HEK293 (cell line): ENCODE data around the gene VMAC.

Experiments used
- CTCF ChIP-seq: fragments of 450-650 bp; formaldehyde crosslinking; IDR thresholded peaks from 2 replicates; pipeline ENCODE4 v1.5.1; 2016; ENCODE audit warnings: missing biosample characterization, missing genetic modification characterization
- REST ChIP-seq: fragments of 450-650 bp; formaldehyde crosslinking; IDR thresholded peaks from 2 replicates; pipeline ENCODE4 v1.5.1; 2016; ENCODE audit warnings: missing biosample characterization, missing genetic modification characterization
- ZNF335 ChIP-seq: fragments of 450-650 bp; formaldehyde crosslinking; conservative IDR thresholded peaks from 2 replicates; pipeline ENCODE4 v1.5.1; 2016; ENCODE audit warnings: missing biosample characterization, missing genetic modification characterization
- ZNF391 ChIP-seq: fragments of 450-650 bp; formaldehyde crosslinking; IDR thresholded peaks from 2 replicates; pipeline ENCODE4 v1.5.1; 2016; ENCODE audit warnings: low read depth, missing biosample characterization, missing genetic modification characterization, borderline replicate concordance
- ZNF433 ChIP-seq: fragments of 450-650 bp; formaldehyde crosslinking; IDR thresholded peaks from 2 replicates; pipeline ENCODE4 v1.5.1; 2016; ENCODE audit warnings: missing biosample characterization, missing genetic modification characterization, low read depth
- ZNF585B ChIP-seq: fragments of 450-650 bp; formaldehyde crosslinking; IDR thresholded peaks from 2 replicates; pipeline ENCODE4 v1.5.1; 2016; ENCODE audit warnings: missing biosample characterization, missing genetic modification characterization
- TF ChIP-seq, protein P1 (sequence below): fragments of 450-650 bp; formaldehyde crosslinking; IDR thresholded peaks from 2 replicates; pipeline ENCODE4 v1.5.1; 2016; ENCODE audit warnings: missing biosample characterization, missing genetic modification characterization

- no peak for TF ChIP-seq REST (tag by site-specific recombination)
- no peak for TF ChIP-seq CTCF (tag by site-specific recombination)
- TF ChIP-seq, protein P1, sequence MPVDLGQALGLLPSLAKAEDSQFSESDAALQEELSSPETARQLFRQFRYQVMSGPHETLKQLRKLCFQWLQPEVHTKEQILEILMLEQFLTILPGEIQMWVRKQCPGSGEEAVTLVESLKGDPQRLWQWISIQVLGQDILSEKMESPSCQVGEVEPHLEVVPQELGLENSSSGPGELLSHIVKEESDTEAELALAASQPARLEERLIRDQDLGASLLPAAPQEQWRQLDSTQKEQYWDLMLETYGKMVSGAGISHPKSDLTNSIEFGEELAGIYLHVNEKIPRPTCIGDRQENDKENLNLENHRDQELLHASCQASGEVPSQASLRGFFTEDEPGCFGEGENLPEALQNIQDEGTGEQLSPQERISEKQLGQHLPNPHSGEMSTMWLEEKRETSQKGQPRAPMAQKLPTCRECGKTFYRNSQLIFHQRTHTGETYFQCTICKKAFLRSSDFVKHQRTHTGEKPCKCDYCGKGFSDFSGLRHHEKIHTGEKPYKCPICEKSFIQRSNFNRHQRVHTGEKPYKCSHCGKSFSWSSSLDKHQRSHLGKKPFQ (tag by site-specific recombination): no peak
- no peak for TF ChIP-seq ZNF433 (tag by site-specific recombination)
- TF ChIP-seq ZNF585B (tag by site-specific recombination): no peak
- no peak for TF ChIP-seq ZNF391 (tag by site-specific recombination)
- no peak for TF ChIP-seq ZNF335 (tag by site-specific recombination)
These were observed 17.5 kb downstream of the VMAC start for GRCh38 chr19:5922161-5922545.
